ENCODE data around the gene PLA2G4C.

Gene PLA2G4C

DNA sequence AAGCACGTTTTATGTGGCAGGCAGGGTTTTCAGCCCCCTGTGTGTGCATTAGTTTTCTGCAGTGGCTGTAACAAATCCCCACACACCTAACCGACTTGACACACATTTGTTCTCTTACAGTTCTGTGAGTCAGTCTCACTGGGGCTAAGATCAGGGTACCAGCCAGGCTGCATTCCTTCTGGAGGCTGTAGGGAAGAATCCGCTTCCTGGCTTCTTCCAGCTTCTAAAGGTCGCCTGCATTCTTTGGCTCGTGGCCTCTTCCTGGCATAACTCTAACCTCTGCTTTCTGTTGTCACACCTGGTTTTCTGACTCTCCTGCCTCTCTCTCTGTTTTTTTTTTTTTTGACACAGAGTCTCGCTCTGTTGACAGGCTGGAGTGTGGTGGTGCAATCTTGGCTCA, 109.8 kb downstream of the PLA2G4C start:
- DNase-seq (ENCODE audit: low read depth in 1 of 2, low spot score in 1 of 2): no peak

DNA sequence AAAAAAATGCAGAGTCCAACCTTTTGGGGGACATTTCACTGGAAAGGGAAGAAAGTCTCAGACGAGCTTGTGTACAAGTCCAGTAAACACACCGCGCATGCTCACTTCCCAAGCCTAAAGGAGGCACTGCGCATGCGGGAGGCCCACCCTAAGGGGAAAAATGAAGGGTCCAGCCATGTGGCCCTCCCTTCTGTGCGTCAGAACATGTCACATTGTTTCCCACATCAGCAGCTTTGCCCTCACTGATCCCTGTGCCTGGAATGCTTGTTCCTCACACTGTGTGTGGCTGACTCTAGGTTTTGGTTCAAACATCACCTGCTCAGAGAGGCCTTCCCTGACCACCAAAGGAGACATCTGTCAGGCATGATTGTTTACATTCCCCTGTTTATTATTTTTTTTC, 111.8 kb downstream of the PLA2G4C start:
- no peak for DNase-seq (ENCODE audit: low read depth in 1 of 2, low spot score in 1 of 2)
